GM11168 (cell line): ENCODE results near the gene TFCP2L1.

Source experiments
- in situ Hi-C: fragments of 300-500 bp; cut with MboI; formaldehyde crosslinking; loops from one replicate; pipeline ENCODE4 v1.12.0; 2022; ENCODE audit warnings: low sequenced_read_pairs; ENCODE audit not compliant: unreplicated experiment

The TFCP2L1 gene

DNA sequence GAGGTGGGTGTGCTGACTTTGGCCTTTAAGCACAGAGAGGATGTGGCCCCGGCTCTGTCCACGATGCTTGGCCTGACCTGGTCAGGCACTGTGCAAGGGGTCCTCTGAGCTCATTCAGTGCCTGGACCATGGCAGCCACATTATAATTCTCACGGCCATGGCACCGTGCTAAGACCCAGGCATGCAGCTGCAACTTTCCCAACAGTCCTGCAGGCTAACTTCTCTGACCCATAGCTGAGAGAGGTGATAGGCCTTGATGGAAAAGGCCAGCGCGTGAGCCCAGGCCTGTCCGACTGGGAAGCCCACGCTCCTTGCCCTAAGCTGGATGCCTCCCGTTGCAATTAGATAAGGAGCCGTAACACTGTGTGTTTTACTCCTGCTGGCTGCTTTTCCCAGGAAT lies 99.9 kb downstream of the TFCP2L1 start:
- in situ Hi-C loops = no loop called here

DNA sequence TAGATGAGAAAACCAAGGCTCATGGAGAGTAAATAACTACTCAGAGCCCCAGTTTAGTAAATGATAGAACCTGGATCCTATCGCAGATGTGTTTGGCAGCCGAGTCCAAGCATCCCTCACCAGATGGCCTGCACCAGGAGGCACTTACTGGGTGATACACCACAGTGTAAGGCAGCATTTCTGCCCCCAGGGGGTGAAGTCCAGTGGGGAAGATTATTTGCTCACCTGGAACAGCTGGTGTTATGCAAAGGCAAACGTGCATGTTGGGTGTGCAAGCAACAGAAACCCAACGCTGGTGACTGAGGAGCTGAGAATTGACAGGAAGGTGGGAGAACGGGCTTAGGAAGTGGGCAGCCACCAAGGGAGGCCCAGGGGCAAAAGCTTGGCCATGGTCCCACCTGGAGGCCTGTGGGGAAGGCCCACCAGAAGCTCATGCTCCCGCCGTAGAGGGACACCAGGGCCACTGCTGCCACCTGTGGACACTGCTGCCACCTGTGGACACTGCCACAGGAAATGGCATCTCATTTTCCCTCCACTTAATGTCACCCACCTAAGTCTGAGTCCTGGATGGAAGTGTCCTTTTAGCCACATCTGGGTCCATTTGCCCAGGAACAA lies 100.6 kb downstream of the TFCP2L1 start:
- in situ Hi-C loops = no loop called here

DNA sequence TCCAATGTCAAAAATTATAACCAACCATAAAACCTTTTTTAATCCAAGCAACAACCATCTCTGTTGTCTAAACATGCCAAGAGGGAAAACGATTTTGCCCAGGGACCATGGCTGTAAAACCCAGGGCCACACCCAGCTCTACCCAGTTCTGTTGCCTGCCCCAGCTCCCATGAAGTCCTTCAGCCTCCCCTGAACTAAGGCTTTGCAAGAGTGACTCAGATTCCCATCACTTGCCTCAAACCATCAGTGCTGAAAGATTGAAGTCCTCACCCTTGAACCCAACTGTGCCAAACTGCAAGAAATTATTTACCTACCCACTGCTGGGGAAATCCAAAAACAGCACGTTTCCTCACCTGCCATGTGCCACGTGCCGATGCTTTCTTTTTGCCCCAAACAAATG lies 102.5 kb downstream of the TFCP2L1 start:
- in situ Hi-C loops = no loop called here

DNA sequence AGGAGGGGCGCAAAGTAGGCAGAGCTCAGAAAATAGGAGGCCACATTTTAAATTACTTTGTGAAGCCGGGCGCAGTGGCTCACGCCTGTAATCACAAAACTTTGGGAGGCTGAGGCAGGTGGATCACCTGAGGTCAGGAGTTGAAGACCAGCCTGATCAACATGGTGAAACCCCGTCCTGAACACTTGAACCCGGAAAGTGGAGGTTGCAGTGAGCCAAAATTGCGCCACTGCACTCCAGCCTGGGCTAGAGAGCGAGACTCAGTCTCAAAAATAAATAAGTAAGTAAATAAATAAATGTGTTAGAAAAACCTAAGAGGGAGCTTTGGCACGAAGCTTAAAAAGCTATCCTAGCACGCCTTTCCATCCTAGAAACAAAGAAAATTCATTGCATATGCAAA lies 105.5 kb downstream of the TFCP2L1 start:
- in situ Hi-C loops = no loop called here

DNA sequence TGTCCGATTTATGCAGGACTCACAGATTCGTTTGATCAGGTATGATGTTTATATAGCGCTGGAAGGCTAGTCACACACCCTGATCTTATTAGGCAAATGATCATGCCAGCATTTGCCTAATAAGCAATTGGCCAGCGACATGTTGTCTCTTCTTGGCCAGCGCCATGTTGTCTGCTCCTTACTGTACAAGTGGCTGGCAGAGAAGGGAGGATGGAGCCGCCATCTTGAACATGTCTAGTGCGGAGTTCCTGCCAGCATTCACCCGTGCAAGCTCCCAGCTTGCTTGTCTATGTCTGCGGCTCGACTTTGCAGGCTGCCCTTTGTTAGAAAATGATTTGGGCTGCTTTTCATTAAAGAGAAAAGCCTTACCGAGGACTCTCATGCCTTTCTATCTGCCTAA lies 106.3 kb downstream of the TFCP2L1 start:
- in situ Hi-C loops = no loop called here

DNA sequence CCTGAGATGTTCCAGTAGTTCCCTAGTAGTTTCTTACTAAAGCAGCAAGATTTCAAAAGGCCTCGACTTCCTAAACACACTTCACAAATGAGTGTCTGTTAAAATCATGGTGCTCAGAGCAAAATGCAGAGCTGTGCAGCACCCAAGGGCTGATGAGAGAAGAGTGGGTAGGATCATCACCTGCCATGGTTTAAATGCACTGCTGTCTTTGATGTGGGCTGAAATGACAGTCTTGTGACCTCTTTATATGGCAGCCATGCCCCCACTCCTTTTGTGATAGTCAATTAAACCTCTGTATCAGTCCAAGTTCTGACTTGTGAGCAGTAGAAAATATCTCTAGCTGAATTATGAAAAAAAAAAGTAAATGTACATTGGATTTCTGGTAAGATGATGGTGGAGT lies 107.1 kb downstream of the TFCP2L1 start:
- in situ Hi-C loops = no loop called here

DNA sequence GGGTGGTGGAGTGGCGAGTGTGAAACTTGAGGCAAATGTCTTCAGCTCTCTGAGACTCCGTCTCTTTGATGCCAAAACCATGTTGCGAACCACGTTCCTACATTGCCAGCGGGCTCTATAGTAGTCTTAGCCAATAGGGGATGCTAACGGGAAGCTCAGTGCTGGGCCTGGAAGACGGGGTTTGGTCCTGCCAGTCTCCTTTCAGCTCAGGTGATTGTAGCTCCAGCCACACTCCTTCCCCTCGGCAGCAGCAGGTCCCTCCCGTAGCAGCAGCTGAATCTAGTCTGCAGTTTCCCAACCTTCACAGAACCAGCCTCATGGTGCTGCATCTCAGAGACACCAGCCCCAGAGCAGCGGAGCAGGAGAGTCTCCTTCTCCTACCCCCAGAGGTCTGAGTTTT lies 109.7 kb downstream of the TFCP2L1 start:
- in situ Hi-C loops = no loop called here

DNA sequence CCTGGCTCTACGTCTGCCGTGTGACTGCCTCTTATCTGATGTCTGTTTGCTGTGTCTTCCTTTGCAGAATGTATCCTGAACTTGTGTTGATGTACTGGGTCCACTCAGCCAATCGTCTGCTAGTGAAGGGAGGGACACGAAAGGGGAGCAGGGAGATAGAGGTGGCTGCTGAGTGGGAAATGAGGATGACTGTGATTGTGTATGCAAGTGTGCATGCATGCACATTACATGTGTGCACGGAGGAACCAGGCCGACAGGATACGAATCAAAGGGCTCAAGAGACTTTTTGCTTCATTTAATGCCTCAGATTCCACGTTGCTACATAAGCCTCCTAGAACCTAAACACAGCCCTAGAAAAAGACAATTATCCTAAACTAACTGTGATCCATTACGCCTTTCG lies 111.2 kb downstream of the TFCP2L1 start:
- in situ Hi-C loops = no loop called here

DNA sequence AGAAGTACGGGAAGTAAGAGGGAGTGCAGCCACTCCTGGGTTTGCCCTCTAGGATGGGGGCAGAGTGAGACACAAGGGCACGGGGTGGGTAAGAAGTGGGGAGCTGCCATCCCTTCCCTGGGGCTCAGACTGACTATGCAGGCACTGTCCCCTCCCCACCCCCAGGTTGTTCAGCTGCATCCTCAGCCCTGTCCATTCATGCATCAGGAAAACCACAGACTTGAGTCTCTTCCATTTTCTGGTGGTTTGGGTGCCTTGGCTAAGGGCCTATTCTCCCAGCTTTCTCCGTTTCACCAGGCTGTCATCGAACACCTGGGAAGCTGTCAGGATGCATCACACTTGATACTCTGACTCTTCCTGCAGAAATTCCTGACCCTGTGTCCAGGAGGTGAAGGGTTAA lies 111.9 kb downstream of the TFCP2L1 start:
- in situ Hi-C loops = no loop called here

DNA sequence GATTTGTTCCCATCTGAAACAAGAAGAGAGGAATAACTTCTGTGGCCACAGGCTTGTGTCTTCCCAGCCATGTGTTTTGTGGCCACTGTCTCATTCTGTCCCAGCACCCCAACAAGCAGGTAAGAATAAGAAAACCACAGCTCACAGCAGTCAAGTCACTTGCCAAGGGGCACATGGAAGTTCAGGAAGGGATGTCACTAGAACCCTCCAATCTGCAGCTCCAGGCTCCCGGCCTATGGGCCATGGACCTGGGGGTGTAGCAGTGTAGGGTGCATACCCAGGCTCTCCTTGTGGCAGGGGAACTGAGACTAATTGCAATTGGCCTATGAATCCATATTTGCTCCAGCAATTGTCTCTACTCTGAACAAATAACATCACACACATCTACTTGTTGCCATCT lies 112.5 kb downstream of the TFCP2L1 start:
- in situ Hi-C loops = no loop called here

DNA sequence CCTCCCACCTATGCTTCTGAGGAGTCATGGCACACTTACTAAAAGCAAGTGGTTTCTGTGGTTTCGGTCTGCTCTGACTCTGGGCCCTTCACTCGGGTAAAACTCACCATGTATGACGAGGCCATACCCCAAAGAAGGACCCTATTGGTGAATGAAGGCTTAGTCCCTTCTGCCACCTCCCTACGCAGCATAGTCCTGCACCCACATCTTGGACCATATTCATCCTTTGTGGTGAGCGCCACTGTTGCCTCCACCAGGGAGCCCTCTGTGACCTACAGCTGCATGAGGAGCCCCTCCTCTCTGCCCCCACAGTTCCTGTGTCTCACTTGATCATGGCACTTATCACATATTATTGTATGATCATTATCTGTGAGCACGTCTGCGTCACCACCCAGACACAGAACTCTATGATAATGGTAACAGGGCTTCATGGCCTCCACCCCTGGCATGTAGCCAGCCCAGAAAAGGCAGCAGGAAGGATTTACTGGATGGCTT lies 113.3 kb downstream of the TFCP2L1 start:
- in situ Hi-C loops = no loop called here

DNA sequence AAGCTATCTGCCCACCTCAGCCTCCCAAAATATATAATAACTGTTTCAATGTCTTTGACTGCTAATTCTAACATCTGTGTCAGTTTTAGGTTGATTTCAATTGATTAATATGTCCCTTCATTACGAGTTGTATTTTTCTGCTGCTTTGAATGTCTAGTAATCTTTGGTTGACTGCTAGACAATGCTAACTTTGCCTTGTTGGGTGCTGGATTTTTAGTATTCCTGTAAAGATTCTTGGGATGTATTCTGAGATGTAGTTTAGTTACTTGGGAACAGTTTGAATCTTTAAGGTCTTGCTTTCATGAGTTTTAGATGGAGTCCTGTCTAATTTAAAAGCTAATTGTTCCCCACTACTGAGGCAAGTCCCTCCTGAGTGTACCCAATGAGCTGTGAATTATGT lies 114.4 kb downstream of the TFCP2L1 start:
- in situ Hi-C loops = no loop called here

DNA sequence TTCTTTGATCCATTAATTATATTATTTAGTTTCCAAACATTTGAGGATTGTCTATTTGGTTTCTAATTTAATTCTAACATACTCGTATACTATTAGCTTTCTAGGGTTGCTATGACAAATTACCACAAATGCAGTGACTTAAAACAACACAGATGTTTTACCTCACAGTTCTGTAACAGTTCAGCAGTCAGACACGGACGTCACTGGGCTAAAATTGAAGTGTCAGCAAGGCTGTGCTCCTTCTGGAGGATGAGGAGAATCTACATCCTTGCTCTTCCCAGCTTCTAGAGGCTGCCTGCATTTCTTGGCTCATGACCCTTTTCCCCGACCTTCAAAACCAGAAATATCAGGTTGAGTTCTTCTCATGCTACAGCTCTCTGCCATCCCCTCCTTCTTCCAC lies 117.6 kb downstream of the TFCP2L1 start:
- in situ Hi-C loops = no loop called here
